H1 (cell line): ENCODE results near the gene VWF. TPM values are rescaled to one million over a fixed set of nuclear protein-coding genes. Genes with fewer than 3 reads are reported as not detected.

Source experiments
- ASH2L ChIP-seq: fragments of 200-600, 300-600 bp; sonication (generic); IDR thresholded peaks from one replicate; pipeline ENCODE4 v1.7.1; 2017; ENCODE audit warnings: low read length
- CREB1 ChIP-seq: IDR thresholded peaks from 2 replicates; pipeline ENCODE4 v1.6.1; 2012; ENCODE audit warnings: inconsistent platforms
- CTBP2 ChIP-seq: IDR thresholded peaks from 2 replicates; pipeline ENCODE4 v1.7.0; 2011; ENCODE audit warnings: borderline replicate concordance, mild to moderate bottlenecking, moderate library complexity, mixed read lengths, low read length; ENCODE audit not compliant: insufficient read depth, insufficient read length
- KDM1A ChIP-seq: fragments of 200-600, 300-600 bp; sonication (generic); IDR thresholded peaks from 2 replicates; pipeline ENCODE4 v1.7.1; 2016; ENCODE audit warnings: mild to moderate bottlenecking, low read length, borderline replicate concordance
- RAD21 ChIP-seq, 2 experiments: IDR thresholded peaks in 1 of 2; conservative IDR thresholded peaks in 1 of 2; 2 replicates each; pipeline ENCODE4 v1.6.1; 2011; ENCODE audit warnings: low read depth in 2 of 2, low read length in 2 of 2, improper control_type of control experiment in 1 of 2, inconsistent platforms in 1 of 2, mild to moderate bottlenecking in 1 of 2, moderate library complexity in 1 of 2
- SIN3A ChIP-seq, 2 experiments: IDR thresholded peaks in 1 of 2; conservative IDR thresholded peaks in 1 of 2; 2 replicates each; pipeline ENCODE4 v1.6.1; 2011 to 2012; ENCODE audit warnings: low read length in 2 of 2, improper control_type of control experiment in 1 of 2, low read depth in 1 of 2, mild to moderate bottlenecking in 1 of 2
- USF2 ChIP-seq: IDR thresholded peaks from 2 replicates; pipeline ENCODE4 v1.6.1; 2011; ENCODE audit warnings: low read length, improper control_type of control experiment
- polyA plus RNA-seq, 7 experiments: library from polyadenylated mRNA; depleted of rRNA in 3 of 7; stranded (reverse) in 5 of 7; unstranded in 2 of 7; fragments of >200 nt in 5 of 7; fragments of 200-250 nt in 2 of 7; gene quantifications; 1 replicate in 5 of 7; 2 replicates in 1 of 7; 4 replicates in 1 of 7; pipeline versions ENCODE4 v1.2.1 to v1.2.3, GENCODE V29; 2011 to 2013; ENCODE audit warnings: missing spikeins in 2 of 7, mixed read lengths in 2 of 7
- total RNA-seq: library from RNA; stranded (reverse); fragmentation: NEBNext Ultra II Directional; extraction: Animal tissue kit (Norgen Biotek cat#: 25700); gene quantifications from 2 replicates; pipeline ENCODE4 v1.2.1, GENCODE V29; 2021

VWF gene
- total and polyA plus RNA-seq, 2 of the 8 experiments (the other 6 are each of a cell fraction or from before 2014, with no cell fraction given), result 0.39 to 0.60 TPM

DNA sequence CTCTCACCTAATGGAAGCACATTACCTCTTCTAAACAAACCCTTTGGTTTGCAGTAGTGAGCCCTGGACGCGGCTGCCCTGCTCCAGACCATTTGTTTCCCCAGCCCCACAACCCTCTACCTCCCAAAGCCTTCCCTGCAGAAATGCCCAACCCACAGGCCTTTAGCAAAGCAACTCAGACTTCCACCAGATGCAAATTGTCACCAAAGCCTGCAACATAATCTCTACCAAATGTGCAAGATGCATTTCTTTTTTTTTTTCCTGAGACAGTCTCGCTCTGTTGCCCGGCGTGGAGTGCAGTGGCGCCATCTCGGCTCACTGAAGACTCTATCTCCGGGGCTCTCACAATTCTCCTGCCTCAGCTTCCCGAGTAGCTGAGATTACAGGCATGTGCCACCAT lies 56.2 kb downstream of the VWF start (continued):
- no peak for TF ChIP-seq RAD21 (IDR thresholded peaks at IDR 0.05 in 1 of 2, conservative IDR thresholded peaks at IDR 0.05 in 1 of 2; ENCODE audit: low read depth in 2 of 2, low read length in 2 of 2)
- no peak for TF ChIP-seq SIN3A (conservative IDR thresholded peaks at IDR 0.05 in 1 of 2, IDR thresholded peaks at IDR 0.05 in 1 of 2; ENCODE audit: low read depth in 1 of 2, low read length in 2 of 2)
- no peak for TF ChIP-seq KDM1A
- no peak for TF ChIP-seq USF2
- TF ChIP-seq CREB1, result no peak
- TF ChIP-seq ASH2L, result no peak
- TF ChIP-seq CTBP2, result no peak
